ENCODE data around the gene SPAAR.

DNA sequence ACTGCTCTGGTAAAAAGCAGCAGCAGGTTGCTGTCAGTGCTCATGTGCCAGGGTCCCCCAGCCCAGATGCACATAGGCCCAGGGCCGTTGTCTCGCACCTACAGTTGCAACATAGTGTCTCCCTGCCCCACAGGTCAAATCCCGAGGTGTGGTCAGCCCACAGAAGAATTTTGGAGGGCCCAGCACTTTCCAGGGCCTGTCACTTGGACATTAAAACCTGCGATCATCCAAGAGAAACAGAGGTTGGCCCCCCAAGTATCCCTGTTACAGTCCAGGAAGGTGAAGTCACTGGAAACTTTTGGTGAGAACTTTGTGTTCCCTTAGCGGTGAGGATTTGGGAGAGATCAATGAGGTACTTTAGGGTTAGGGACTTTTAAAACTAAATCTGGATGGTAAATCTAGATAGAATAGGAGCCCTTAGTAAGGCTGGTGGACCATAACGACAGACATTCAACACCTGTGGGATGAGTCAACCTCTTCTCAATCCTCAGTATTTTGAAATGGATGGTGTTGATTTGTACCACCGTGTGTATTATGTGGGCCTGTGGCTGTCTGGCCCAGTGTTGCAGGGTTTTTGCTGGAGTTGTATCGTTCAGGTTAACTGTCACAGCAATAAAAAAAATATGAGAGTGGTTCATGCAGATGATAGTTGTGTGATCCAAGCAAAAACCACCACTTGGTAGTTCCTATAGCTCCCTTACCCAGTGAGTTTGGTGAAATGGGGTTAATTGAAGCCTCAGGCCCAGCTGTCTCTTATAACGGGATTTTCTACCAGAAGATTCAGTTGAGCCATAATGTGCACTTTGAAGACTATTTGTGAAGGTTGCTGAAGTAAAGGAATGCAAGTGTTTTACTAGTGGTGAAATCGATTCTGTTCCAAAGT is 29.4 kb downstream of the SPAAR start:
- TF ChIP-seq, protein P1, sequence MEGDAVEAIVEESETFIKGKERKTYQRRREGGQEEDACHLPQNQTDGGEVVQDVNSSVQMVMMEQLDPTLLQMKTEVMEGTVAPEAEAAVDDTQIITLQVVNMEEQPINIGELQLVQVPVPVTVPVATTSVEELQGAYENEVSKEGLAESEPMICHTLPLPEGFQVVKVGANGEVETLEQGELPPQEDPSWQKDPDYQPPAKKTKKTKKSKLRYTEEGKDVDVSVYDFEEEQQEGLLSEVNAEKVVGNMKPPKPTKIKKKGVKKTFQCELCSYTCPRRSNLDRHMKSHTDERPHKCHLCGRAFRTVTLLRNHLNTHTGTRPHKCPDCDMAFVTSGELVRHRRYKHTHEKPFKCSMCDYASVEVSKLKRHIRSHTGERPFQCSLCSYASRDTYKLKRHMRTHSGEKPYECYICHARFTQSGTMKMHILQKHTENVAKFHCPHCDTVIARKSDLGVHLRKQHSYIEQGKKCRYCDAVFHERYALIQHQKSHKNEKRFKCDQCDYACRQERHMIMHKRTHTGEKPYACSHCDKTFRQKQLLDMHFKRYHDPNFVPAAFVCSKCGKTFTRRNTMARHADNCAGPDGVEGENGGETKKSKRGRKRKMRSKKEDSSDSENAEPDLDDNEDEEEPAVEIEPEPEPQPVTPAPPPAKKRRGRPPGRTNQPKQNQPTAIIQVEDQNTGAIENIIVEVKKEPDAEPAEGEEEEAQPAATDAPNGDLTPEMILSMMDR (IDR thresholded peaks at IDR 0.05), result no peak
- TF ChIP-seq EP300 (IDR thresholded peaks at IDR 0.05), result no peak

Data from upper lobe of left lung (tissue), 4 donors.